Stimulated activated CD4-positive, alpha-beta T cell treated with anti-CD3 and anti-CD28 coated beads, Interleukin-15, amount 100 ng/mL, for 24 hours (primary cell): ENCODE data around the gene GYS1.

Experiments used
- DNase-seq: peaks from one replicate; pipeline ENCODE4 v3.0.0-alpha.2; 2020

GYS1 gene

GRCh38 chr19:48988286-48988685 lies 4.8 kb downstream of the GYS1 start:
- no peak for DNase-seq

- DNase-seq = no peak
These were observed 5.8 kb downstream of the GYS1 start for GRCh38 chr19:48987323-48987722.

DNA sequence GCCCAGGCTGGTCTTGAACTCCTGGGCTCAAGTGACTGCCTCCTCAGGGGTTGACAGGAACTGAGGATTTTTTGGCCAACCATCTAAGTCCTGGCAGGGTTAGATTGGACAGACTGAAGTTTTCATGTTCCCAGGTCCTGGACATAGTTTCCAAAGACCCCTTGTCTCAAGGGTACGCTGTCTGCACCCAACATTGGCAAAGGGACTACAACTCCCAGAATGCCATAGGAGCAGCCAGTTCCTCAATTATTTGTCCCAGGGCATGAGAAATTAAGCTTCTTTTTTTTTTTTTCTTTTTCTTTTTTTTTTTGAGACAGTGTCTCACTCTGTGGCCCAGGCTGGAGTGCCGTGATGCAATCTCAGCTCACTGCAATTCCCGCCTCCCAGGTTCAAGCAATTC lies 6.9 kb downstream of the GYS1 start:
- DNase-seq = no peak

- DNase-seq = no peak
These were observed 7.4 kb downstream of the GYS1 start for GRCh38 chr19:48985711-48986110.

GRCh38 chr19:48982280-48982679 lies 10.8 kb downstream of the GYS1 start:
- DNase-seq = no peak

DNA sequence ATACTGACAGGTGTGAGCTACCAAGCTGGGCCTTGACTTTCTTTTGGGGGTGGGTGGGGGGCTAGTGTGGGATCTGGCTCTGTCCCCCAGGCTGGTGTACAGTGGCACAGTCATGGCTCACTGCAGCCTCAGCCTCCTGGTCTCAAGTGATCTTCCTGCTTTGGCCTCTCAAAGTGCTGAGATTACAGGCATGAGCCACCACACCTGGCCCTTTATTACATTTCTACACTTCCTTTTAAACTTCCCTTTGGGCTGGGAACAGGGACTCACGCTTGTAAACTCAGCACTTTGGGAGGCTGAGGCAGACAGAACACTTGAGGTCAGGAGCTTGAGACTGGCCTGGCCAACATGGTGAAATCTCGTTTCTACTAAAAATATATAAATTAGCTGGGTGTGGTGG lies 16.0 kb downstream of the GYS1 start:
- DNase-seq = no peak

- DNase-seq = no peak
These were observed 16.9 kb downstream of the GYS1 start for GRCh38 chr19:48975947-48976847.

GRCh38 chr19:48970923-48971395 lies 22.1 kb downstream of the GYS1 start:
- peak; percentile 89 for DNase-seq

DNA sequence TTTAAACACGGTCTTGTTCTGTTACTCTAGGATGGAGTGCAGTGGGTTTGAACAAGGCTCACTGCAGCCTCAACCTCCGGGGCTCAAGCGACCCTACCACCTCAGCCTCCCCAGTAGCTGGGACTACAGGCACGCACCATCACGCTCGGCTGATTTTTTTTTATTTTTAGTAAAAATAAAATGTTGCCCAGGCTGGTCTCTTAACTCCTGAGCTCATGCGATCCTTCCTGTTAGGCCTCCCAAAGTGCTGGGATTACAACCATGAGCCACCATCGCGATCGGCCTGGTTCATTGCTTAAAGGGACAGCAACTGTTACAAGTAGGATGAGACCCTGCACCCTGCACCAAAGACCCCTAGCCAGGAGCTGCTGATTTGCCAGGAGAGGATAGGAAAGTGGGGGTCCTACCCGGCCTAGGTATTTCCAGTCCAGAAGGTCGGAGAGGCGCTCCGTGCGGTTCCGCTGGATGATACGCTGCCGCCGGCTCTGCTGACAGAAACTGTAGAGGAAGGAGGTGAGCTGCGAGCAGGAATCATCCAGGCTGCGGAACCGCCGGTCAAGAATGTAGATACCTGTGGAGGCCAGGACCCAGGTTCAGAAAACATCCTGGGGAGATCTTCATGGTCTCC lies 22.9 kb downstream of the GYS1 start:
- DNase-seq = no peak

DNA sequence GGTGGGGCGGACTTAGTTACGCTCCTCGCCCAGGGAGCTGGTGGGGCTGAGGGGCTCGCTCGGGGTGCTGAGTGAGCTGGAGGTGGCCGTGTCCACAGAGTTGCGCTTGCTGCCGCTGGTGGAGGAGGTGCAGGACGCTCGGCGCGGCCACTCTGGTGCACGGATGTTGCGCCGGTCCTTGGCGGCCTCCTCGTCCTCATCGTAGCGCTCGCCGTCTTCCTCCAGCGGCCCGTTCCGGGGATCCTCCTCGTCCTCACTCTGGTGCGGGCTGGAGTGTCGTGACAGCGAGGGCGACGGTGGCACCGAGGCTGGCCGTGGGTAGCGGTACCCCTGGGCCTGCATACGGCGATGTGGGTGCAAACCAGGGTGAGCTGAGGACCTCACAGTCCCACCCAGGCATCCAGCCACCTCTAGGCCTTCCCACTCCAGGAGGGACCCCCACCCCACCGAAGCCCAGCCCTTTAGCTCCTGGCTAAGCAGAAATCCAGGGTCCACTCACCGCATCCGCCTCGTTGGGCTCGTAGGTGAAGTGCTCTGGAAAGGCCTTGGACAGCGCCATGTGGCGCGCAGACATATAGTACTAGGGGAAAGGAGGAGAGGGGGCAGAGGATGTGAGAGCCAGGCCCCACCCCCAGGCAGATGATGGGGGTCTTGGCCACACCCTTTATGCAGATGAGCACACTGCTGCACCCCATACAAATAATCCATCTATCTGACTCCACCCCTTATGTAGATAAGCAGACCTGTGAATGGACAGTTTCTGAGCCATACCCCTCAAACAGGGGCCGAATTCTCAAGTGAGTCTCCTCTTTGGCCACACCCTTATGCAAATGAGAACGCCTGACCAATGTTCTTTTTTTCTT lies 23.6 kb downstream of the GYS1 start:
- DNase-seq = no peak

GRCh38 chr19:48968813-48969218 lies 24.3 kb downstream of the GYS1 start:
- DNase-seq = no peak

DNA sequence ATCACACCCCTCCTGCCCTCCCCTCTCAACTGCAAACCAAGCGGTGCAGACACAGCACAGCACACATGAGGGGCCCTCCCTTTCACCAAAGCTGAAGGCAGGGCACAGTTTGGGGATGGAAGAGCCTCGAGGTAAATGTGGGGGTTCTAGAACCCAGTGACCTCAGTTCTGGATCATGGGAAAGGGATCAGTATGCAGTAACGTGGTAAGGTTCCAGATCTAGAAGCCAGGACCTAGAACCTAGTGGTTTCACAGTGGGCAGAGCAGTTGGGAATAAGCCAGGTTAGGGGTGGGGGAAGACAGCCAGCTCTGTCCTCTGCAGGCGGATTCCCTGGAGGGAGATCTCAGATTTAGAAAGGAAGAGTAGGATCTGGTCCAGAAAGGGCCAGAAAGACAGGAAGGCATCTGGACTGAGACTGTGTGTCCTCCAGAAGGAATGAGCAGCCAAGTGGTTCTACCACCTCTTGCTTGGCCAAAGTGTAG lies 24.9 kb downstream of the GYS1 start:
- DNase-seq = peak; percentile 15

GRCh38 chr19:48967346-48968178 lies 25.5 kb downstream of the GYS1 start:
- DNase-seq = peak; percentile 21

GRCh38 chr19:48966541-48967345 lies 26.4 kb downstream of the GYS1 start:
- peak; percentile 26 for DNase-seq

- peak; percentile 94 for DNase-seq
These were observed 27.1 kb downstream of the GYS1 start for GRCh38 chr19:48965806-48966540.

DNA sequence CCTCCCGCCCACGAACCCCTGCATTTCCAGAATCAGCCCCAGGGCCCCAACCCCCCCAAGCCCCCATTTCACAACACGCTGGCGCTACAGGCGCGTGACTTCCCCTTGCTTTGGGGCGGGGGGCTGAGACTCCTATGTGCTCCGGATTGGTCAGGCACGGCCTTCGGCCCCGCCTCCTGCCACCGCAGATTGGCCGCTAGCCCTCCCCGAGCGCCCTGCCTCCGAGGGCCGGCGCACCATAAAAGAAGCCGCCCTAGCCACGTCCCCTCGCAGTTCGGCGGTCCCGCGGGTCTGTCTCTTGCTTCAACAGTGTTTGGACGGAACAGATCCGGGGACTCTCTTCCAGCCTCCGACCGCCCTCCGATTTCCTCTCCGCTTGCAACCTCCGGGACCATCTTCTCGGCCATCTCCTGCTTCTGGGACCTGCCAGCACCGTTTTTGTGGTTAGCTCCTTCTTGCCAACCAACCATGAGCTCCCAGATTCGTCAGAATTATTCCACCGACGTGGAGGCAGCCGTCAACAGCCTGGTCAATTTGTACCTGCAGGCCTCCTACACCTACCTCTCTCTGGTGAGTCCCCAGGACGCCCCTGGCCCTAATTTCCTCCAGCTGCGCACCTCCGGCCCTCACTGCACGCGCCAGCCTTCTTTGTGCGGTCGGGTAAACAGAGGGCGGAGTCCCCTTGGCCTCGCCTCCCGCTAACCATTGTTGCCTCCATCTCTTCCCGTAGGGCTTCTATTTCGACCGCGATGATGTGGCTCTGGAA lies 27.9 kb downstream of the GYS1 start, which contains the start of gene FTL:
Gene FTL, plus strand, starts transcription at position 270 of the 766 bp plus-strand sequence. Its CDS starts 199 bp downstream, at position 469.
- DNase-seq = peak; percentile 96

GRCh38 chr19:48964205-48965039 lies 28.7 kb downstream of the GYS1 start:
- DNase-seq = no peak

DNA sequence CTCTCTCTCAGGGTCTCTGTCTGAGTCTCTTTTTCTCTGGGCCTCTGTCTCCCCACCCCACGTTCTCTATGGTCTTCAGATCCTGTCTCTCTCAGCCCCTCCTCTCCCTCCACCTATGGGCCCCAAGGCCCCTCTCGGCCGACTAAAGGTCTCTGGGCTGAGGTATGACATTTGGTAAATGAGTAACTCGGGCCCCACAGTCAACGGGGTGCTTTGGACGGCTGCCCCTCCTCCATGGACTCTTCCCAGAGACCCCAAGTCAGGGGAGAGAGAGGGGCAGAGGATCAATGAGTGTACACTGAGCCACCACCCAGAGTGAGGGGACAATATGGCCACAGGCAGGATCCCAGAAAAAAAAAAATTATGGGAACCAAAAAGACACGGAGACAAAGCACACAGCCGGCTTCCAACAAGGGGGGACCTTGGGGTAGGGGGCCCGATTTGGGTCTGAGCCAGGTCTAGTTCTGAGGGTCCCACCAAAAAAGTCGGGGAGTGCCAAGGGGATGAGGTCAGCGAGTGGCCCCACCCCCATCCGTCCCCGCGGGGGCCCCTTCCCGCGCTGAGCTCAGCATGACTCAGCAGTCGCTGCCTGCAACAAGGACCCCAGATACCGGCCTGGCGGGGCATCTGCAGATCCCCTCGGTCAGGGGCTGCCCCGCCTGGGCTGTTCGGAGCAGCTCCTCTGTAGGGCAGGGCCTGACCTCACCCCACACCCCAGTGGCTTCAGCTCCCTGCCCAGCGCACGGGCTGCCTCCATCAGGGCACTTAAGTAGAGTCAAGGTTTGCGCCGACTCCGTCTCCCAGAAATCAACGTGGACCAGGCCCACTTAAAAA lies 29.5 kb downstream of the GYS1 start:
- peak; percentile 82 for DNase-seq
